Activated CD8-positive, alpha-beta memory T cell treated with anti-CD3 and anti-CD28 coated beads for 4 hours (primary cell): Measurements from ENCODE around the gene BMERB1.
"Not testable (repeated sequence)": the region's sequence is repeated elsewhere in the genome, so short reads cannot be mapped to it uniquely, and the experiment has no call there.

ENCODE experiments used
- DNase-seq, 2 donors: peaks; one replicate each; pipeline ENCODE4 v3.0.0-alpha.2; 2020; ENCODE audit warnings: low read depth in 2 of 2

Gene BMERB1

DNA sequence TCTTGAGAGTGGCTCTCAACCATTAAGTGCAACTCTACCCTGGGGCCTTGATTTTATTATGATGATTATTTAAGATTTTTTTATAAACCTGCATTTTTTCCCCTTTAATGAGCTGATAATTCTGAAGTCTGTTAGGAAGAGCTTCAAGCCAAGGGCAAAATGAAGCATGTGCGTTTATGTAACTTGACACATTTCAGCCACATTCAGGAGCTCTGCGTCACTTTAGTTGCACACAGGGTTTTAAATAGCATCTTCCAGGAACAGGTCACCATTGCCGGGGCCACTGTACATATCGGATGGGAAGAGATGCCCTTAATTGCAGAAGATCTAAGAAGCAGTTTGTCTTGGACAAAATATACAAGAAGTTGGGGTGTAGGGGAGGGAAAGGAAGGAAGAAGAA is 89.6 kb downstream of the BMERB1 start:
- DNase-seq, result no peak

- DNase-seq, result no peak
Measured at GRCh38 chr16:15524966-15525365, 90.6 kb downstream of the BMERB1 start.

DNA sequence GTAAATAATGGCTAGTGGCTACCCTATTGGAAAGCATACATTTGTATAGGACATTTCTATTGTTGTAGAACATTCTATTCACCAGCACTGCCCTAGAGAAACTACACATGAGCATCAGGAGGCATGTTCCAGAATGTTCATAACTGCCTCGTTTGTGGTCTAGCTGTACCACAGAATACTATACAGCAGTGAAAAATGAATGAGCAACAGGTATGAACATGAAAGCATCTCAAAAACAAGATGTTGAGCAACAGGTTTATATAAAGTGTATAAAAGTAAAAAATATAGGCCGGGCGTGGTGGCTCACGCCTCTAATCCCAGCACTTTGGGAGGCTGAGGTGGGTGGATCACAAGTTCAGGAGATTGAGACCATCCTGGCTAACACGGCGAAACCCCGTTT is 91.7 kb downstream of the BMERB1 start:
- no peak for DNase-seq

DNA sequence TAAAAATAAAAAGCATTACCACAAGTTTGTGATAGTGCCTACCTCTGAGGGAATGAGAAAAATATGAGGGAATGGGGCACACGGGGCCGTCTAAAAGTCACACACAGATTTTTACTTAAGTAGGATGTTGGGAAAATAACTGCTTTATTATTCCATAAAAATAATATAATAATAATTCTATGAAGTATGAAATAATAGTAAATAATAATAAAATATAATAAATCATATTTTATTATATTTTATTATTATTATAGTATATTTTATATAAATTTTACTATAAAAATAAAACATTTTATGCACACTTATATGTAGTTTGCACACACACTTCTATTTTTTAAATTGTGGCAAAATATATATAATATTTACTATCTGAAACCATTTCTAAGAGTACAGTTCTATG is 92.3 kb downstream of the BMERB1 start:
- no peak for DNase-seq

GRCh38 chr16:15529673-15530072 is 95.3 kb downstream of the BMERB1 start:
- no peak for DNase-seq

GRCh38 chr16:15530085-15530484 is 95.7 kb downstream of the BMERB1 start:
- no peak for DNase-seq

DNA sequence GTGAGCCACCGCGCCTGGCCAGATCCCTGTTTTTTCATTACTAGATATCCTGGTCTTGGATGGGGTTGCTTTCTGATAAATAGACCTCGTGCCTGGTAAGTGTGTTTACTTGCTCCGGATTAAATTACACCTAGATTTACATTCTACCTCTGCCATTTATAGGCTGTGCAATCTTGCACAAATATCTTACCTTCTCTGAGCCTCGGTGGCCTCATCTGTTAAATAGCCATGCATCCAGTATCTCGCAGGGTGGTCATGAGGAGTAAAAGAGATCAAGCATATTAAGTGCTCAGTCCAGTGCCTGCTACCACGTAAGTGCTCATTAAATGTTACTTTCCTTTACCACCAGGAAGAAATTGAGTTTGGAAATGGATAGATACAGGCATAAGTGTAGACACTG is 98.4 kb downstream of the BMERB1 start:
- no peak for DNase-seq

GRCh38 chr16:15533386-15533785 is 99.0 kb downstream of the BMERB1 start:
- DNase-seq, result no peak

DNA sequence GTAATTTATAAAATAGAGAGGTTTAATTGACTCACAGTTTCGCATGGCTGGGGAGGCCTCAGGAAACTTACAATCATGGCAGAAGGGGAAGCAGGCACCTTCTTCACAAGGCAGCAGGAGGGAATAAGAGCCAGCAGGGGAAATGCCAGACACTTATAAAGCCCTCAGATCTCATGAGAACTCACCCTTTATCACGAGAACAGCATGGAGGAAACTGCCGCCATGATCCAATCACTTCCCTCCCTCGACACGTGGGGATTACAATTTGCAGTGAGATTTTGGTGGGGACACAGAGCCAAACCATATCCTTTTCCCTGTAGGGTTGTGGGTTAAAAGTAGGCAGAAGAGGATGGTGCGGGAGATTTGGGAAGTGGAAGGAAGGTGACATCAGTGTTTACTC is 101.4 kb downstream of the BMERB1 start:
- no peak for DNase-seq

DNA sequence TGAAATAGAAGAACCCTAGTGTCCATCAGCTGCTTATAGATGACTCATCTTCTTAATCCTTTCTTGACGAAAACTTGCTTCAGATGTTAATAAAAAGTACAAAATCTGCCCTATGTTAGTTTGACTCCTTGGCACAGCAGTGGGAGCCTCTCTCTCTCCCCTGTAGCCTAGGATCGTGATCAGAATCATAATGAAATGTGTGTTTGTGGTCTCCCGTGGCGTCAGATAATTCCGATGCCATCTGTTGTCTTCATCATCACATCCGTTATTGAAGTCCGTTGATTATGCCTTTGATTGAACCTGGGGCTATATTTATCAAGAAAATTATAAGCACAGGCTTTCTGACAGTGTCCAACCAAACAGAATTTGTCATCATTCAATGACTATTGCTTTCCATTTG is 102.5 kb downstream of the BMERB1 start:
- DNase-seq, result no peak

GRCh38 chr16:15538507-15538906 is 104.1 kb downstream of the BMERB1 start:
- DNase-seq, result no peak

- no peak for DNase-seq
Measured at GRCh38 chr16:15539197-15539596, 104.8 kb downstream of the BMERB1 start.

GRCh38 chr16:15542261-15542660 is 107.9 kb downstream of the BMERB1 start:
- no peak for DNase-seq

DNA sequence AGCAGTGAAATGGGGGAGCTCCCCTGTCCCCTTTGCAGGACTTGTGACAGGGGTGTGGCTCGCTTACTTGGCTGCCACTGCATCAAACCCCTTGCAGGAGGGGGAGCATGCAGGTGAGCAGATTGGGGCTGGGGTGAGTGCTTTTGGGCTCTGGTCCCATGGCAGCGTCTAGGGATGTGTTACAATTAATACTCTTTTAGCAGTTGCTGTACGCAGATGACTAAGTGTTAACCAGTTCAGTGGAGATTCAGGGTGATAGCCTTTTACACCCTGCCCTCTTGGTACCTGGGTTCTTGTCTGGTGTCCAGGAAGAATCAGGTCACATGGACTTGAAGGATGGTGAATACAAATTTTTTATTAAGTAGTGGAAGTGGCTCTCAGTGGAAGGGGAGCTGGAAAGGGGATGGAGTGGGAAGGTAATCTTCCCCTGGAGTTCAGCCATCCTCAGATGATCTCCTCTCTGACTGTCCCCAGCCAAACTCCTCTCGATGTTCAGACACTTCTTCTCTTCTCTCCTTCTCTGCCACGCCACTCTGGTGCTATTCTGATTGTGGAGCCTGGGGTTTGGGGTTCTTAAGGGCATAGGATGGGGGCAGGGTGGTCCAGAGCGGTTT is 108.5 kb downstream of the BMERB1 start:
- DNase-seq, result no peak

DNA sequence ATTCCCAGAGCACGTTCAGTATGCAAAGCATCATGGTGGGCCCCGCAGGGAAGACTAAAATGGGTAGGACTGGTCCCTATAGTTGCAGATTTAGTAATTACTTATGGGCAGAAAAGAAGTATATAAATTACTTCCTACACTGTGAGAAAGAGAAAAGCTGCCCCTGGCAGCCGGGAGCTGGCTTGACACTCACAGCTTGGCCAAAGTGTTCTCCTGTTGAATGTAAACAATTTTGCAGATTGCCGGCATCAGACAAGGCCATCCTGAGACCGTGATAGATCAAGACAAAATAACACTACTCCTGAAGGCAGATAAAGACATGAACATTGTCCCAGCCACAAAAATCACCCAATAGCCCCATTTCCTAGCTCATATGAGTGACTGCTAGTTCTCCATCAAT is 110.0 kb downstream of the BMERB1 start:
- no peak for DNase-seq

- no peak for DNase-seq
Measured at GRCh38 chr16:15545544-15545943, 111.2 kb downstream of the BMERB1 start.

- not testable (repeated sequence) for DNase-seq
Measured at GRCh38 chr16:15547072-15547767, 112.8 kb downstream of the BMERB1 start.

DNA sequence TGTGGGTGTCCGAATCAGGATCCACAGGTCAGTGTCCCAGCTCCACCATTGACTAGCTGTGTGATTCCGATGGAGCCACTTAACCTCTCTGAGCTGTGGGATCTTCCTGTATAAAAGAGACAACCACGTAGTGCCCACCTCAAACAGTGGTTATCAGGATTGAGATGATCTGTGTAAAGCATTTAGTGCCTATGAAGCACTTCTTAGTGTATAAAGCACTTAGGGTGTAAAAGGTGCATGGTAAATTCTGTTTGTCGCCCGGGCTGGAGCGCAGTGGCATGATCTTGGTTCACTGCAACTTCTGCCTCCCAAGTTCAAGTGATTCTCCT is 113.3 kb downstream of the BMERB1 start:
- no peak for DNase-seq

GRCh38 chr16:15548482-15548891 is 114.1 kb downstream of the BMERB1 start:
- DNase-seq, result no peak

- no peak for DNase-seq
Measured at GRCh38 chr16:15552507-15552906, 118.1 kb downstream of the BMERB1 start.

- no peak for DNase-seq
Measured at GRCh38 chr16:15553313-15554088, 119.1 kb downstream of the BMERB1 start.

- DNase-seq, result no peak
Measured at GRCh38 chr16:15556130-15556529, 121.7 kb downstream of the BMERB1 start.

GRCh38 chr16:15557258-15557657 is 122.9 kb downstream of the BMERB1 start:
- DNase-seq, result no peak
